Smooth muscle cell (in vitro differentiated cells): ENCODE data around the gene TANGO6. TPM values are rescaled to one million over a fixed set of nuclear protein-coding genes. Genes with fewer than 3 reads are reported as not detected.

Experiments
- DNase-seq: peaks from one replicate; lab custom pipeline; 2025; ENCODE audit not compliant: unreplicated experiment; lab: John Stamatoyannopoulos, UW
- H2AFZ ChIP-seq: fragments of 200-600 bp; sonication (generic); 2 replicates; pipeline ENCODE4 v1.6.0; 2016; ENCODE audit warnings: antibody characterized with exemption, low read depth, mild to moderate bottlenecking
- H3F3A ChIP-seq: fragments of 200-600 bp; sonication (generic); 2 replicates; pipeline ENCODE4 v1.6.0; 2017; ENCODE audit warnings: antibody characterized with exemption, low read depth
- H3K27ac ChIP-seq: fragments of 200-600 bp; sonication (generic); 2 replicates; pipeline ENCODE4 v1.5.1; 2016; ENCODE audit warnings: low read depth, mild to moderate bottlenecking
- H3K27me3 ChIP-seq: fragments of 200-600 bp; sonication (generic); 2 replicates; pipeline ENCODE4 v1.6.1; 2016; ENCODE audit warnings: low read depth, mild to moderate bottlenecking
- H3K36me3 ChIP-seq: fragments of 200-600 bp; sonication (generic); 2 replicates; pipeline ENCODE4 v1.5.1; 2016; ENCODE audit warnings: low read depth
- H3K4me1 ChIP-seq: fragments of 200-600 bp; sonication (generic); 2 replicates; pipeline ENCODE4 v1.5.1; 2016; ENCODE audit warnings: low read depth
- H3K4me2 ChIP-seq: fragments of 200-600 bp; sonication (generic); 2 replicates; pipeline ENCODE4 v1.6.0; 2016; ENCODE audit warnings: mild to moderate bottlenecking
- H3K4me3 ChIP-seq: fragments of 200-600 bp; sonication (generic); 2 replicates; pipeline ENCODE4 v1.5.1; 2016; ENCODE audit warnings: mild to moderate bottlenecking
- H3K79me2 ChIP-seq: fragments of 200-600 bp; sonication (generic); 2 replicates; pipeline ENCODE4 v1.6.0; 2016; ENCODE audit warnings: low read depth, mild to moderate bottlenecking
- H3K9ac ChIP-seq: fragments of 200-600 bp; sonication (generic); 2 replicates; pipeline ENCODE4 v1.6.0; 2016; ENCODE audit warnings: low read depth
- H3K9me3 ChIP-seq: fragments of 200-600 bp; sonication (generic); replicated peaks from 2 replicates; pipeline ENCODE4 v1.5.1; 2016; ENCODE audit warnings: low read depth
- H4K20me1 ChIP-seq: fragments of 200-600 bp; sonication (generic); 2 replicates; pipeline ENCODE4 v1.6.0; 2016; ENCODE audit warnings: low read depth
- WGBS: methylation state at CpG from one replicate; pipeline ENCODE4 v1.1.7; 2016; ENCODE audit warnings: low lambda C conversion rate; 5-methylcytosine and 5-hydroxymethylcytosine counted together
- polyA plus RNA-seq: library from polyadenylated mRNA; unstranded; fragments of >200 nt; fragmentation: Nextera tagmentation; extraction: Ambion mirVana; gene quantifications from 2 replicates; pipeline ENCODE4 v1.2.1, GENCODE V29; 2016
- total RNA-seq: library from RNA; depleted of rRNA; stranded (reverse); fragments of >200 nt; gene quantifications from 2 replicates; pipeline ENCODE4 v1.2.3, GENCODE V29; 2014
- TF ChIP-seq, protein P1 (sequence below): fragments of 200-600 bp; sonication (generic); IDR thresholded peaks from 2 replicates; pipeline ENCODE4 v1.5.1; 2017; ENCODE audit warnings: borderline replicate concordance, mild to moderate bottlenecking, antibody characterized with exemption; ENCODE audit not compliant: insufficient read depth, poor library complexity, severe bottlenecking

The TANGO6 gene
- total and polyA plus RNA-seq, 2 experiments from 2014 or later: 4.5 to 5.2 TPM

DNA sequence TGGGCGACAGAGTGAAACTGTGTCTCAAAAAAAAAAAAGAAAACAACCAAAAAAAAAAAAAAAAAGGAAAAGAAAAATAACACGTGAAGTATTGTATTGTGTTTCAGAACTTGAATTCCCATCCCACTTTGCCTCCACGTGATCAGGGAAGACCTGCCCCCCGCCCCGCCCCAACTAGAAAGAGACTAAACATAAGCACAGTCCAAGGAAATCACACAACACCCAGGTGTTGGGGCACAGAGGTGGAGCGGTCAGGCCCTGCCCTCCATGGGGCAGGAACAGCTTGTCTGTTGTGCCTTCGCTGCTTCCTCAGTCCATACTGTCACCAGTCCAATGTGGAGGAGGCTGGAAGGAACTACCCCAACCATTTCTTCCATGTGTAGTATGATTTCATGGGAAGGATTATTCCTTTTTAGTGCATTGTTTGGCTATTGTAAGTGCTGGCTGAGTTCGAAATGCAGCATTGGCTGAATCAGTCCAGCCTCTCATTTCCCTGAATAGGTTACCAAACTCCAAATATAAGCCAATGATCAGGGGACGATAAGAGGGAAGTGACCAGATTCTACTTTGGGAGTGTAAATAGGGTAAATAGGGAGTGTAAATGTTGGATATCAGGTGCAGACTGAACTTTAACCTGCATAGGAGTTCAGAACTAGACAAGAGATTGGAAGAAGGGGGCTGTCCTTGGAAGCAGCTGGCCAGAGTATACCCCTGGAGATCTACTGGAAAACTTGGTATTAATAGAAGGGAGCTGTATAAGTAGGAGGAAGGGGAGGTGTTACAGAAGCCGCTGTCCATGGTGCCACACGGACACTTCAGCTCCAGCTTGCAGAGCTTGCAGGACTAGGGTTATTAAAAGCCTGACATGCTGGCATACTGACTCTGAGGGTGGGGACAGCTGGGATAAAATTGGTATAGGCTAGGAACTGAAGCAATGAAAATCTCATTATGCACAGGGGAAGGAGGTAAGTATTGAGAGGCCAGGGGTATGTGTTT, 50.7 kb downstream of the TANGO6 start:
- Histone ChIP-seq H3K79me2 (no peaks in the 10 kb centered on the region), H3K4me3 (no peak overlapping the region), H3F3A (no peaks in the 10 kb centered on the region), H3K9me3 (no peaks in the 10 kb centered on the region), H2AFZ (no peak overlapping the region), H4K20me1 (no peaks in the 10 kb centered on the region), H3K36me3 (no peaks in the 10 kb centered on the region), H3K27ac (no peak overlapping the region), H3K9ac (no peak overlapping the region), H3K4me1 (no peaks in the 10 kb centered on the region), H3K27me3 (no peaks in the 10 kb centered on the region), H3K4me2 (no peak overlapping the region)
- TF ChIP-seq, protein P1, sequence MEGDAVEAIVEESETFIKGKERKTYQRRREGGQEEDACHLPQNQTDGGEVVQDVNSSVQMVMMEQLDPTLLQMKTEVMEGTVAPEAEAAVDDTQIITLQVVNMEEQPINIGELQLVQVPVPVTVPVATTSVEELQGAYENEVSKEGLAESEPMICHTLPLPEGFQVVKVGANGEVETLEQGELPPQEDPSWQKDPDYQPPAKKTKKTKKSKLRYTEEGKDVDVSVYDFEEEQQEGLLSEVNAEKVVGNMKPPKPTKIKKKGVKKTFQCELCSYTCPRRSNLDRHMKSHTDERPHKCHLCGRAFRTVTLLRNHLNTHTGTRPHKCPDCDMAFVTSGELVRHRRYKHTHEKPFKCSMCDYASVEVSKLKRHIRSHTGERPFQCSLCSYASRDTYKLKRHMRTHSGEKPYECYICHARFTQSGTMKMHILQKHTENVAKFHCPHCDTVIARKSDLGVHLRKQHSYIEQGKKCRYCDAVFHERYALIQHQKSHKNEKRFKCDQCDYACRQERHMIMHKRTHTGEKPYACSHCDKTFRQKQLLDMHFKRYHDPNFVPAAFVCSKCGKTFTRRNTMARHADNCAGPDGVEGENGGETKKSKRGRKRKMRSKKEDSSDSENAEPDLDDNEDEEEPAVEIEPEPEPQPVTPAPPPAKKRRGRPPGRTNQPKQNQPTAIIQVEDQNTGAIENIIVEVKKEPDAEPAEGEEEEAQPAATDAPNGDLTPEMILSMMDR: no peak
- DNase-seq: no peak
- WGBS: 86% methylated on average over 11 of the region's 11 CpGs

DNA sequence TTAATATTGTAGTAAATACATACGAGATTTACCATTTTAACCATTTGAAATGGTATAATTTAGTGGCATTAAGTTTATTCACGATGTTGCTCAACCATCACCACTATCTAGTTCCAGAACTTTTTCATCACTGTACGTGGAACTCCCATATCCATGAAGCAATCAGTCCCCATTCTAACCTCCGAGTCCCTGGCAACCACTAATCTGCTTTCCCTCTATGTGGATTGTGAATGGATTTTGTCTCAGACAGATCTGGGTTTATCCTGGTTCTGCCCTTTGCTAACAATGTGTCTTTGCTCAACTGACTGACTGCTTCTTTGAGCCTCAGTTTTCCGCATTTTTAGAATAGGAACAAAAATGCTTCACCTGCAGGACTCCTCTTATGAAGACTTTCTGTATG, 51.4 kb downstream of the TANGO6 start:
- Histone ChIP-seq H3K79me2 (no peaks in the 10 kb centered on the region), H3K4me2 (no peak overlapping the region), H4K20me1 (no peaks in the 10 kb centered on the region), H3K27me3 (no peaks in the 10 kb centered on the region), H3K27ac (no peak overlapping the region), H3K36me3 (no peaks in the 10 kb centered on the region), H3K9ac (no peak overlapping the region), H3K4me1 (no peaks in the 10 kb centered on the region), H3K4me3 (no peak overlapping the region), H2AFZ (no peak overlapping the region), H3F3A (no peaks in the 10 kb centered on the region), H3K9me3 (no peaks in the 10 kb centered on the region)
- WGBS: 94% methylated on average over 5 of the region's 5 CpGs
- no peak for DNase-seq
- TF ChIP-seq, protein P1: no peak

DNA sequence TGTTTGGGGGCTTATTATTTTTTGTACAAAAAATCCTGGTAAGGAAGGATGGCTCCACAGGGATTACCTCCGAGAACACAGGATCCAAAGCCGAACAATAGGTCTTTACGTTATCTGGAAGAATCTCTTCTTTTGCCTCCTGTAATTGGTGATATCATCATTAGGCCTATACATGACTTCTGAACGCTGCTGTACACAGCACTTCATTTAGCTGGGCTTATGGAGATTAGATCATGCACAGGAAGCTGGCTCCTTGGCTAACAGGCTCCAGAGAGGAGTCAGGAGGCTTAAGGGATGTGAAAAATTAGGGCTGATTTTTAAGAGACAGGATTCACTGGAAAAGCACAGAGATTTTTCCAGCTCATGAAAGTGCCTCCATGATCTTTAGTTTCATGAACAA, 54.7 kb downstream of the TANGO6 start:
- H3K4me3 ChIP-seq: no peak overlapping the region
- 70% methylated on average over 4 of the region's 4 CpGs for WGBS
- H3K36me3 ChIP-seq: no peaks in the 10 kb centered on the region

More for the DNA sequence above, 54.7 kb downstream of the TANGO6 start:
- no peak overlapping the region for H3K27ac ChIP-seq
- no peak overlapping the region for H3K9ac ChIP-seq
- no peaks in the 10 kb centered on the region for H3K9me3 ChIP-seq
- H4K20me1 ChIP-seq: no peaks in the 10 kb centered on the region
- H3K4me1 ChIP-seq: no peaks in the 10 kb centered on the region
- no peaks in the 10 kb centered on the region for H3K79me2 ChIP-seq
- TF ChIP-seq, protein P1: no peak
- H3K27me3 ChIP-seq: no peaks in the 10 kb centered on the region
- no peak overlapping the region for H2AFZ ChIP-seq
- no peak for DNase-seq
- H3K4me2 ChIP-seq: no peak overlapping the region
- no peaks in the 10 kb centered on the region for H3F3A ChIP-seq
